IMR-90 (cell line): ENCODE measurements around the gene CAPS. TPM values are rescaled to one million over a fixed set of nuclear protein-coding genes. Genes with fewer than 3 reads are reported as not detected.

Experiments
- ATAC-seq: fragments of 200-7000 bp; cut with Tn5 transposase; 2 replicates; pipeline ENCODE4 v1.9.1; 2020; ENCODE audit warnings: low read depth, mild to moderate bottlenecking, moderate library complexity
- BruUV-seq: library from RNA; stranded (reverse); fragments of 400-500 nt; replicated peaks from 2 replicates; lab custom pipeline; 2021; lab: Mats Ljungman, UMichigan
- CTCF ChIA-PET: fragments of 300-600 bp; formaldehyde crosslinking; extraction: SDS; loops from one replicate; lab custom pipeline; 2021; ENCODE audit warnings: antibody characterized with exemption; lab: Yijun Ruan, JAX
- POLR2A ChIA-PET: fragments of 300-600 bp; sonication (Branson Sonifier 250); formaldehyde crosslinking; loops from one replicate; lab custom pipeline; 2022; ENCODE audit warnings: antibody characterized with exemption; ENCODE audit not compliant: unreplicated experiment; lab: Charles Lee
- DNase-seq: peaks from one replicate; pipeline ENCODE4 v3.0.0; 2013
- H2AFZ ChIP-seq: replicated peaks from 2 replicates; pipeline ENCODE3; 2013; ENCODE audit warnings: low read length, mild to moderate bottlenecking; ENCODE audit not compliant: poor library complexity
- H2AK5ac ChIP-seq: 2 replicates; pipeline ENCODE4 v1.6.1; 2013; ENCODE audit warnings: low read depth, low read length, inconsistent platforms
- H2AK9ac ChIP-seq: replicated peaks from 2 replicates; pipeline ENCODE3; 2013; ENCODE audit warnings: mild to moderate bottlenecking, low read depth, low read length, moderate library complexity; ENCODE audit not compliant: poor library complexity
- H2BK120ac ChIP-seq: 2 replicates; pipeline ENCODE4 v1.6.1; 2013; ENCODE audit warnings: low read depth, low read length, inconsistent platforms
- H2BK15ac ChIP-seq: 3 replicates; pipeline ENCODE4 v1.6.1; 2013; ENCODE audit warnings: low read depth, low read length, inconsistent platforms
- H2BK20ac ChIP-seq: 2 replicates; pipeline ENCODE4 v1.6.1; 2013; ENCODE audit warnings: low read depth, mild to moderate bottlenecking, inconsistent platforms, low read length, moderate library complexity
- H2BK5ac ChIP-seq: 2 replicates; pipeline ENCODE4 v1.6.1; 2013; ENCODE audit warnings: mild to moderate bottlenecking, low read depth, low read length, inconsistent platforms; ENCODE audit not compliant: poor library complexity, severe bottlenecking
- H3K14ac ChIP-seq: replicated peaks from 2 replicates; pipeline ENCODE4 v1.6.1; 2013; ENCODE audit warnings: low read depth, low read length, inconsistent platforms
- H3K18ac ChIP-seq: 2 replicates; pipeline ENCODE4 v1.6.1; 2013; ENCODE audit warnings: low read depth, low read length, control low read depth
- H3K23ac ChIP-seq: 2 replicates; pipeline ENCODE4 v1.6.1; 2013; ENCODE audit warnings: low read depth, low read length, inconsistent platforms
- H3K27ac ChIP-seq: 2 replicates; pipeline ENCODE4 v1.5.1; 2013; ENCODE audit warnings: mild to moderate bottlenecking, control low read depth, low read length; ENCODE audit not compliant: insufficient read depth
- H3K27me3 ChIP-seq: 2 replicates; pipeline ENCODE4 v1.6.1; 2013; ENCODE audit warnings: low read length; ENCODE audit not compliant: control insufficient read depth, insufficient read depth
- H3K36me3 ChIP-seq: 2 replicates; pipeline ENCODE4 v1.6.1; 2013; ENCODE audit warnings: low read length, mixed read lengths; ENCODE audit not compliant: control insufficient read depth, insufficient read depth
- H3K4ac ChIP-seq: 2 replicates; pipeline ENCODE4 v1.6.1; 2013; ENCODE audit warnings: low read depth, low read length, inconsistent platforms
- H3K4me1 ChIP-seq: 2 replicates; pipeline ENCODE4 v1.6.1; 2013; ENCODE audit warnings: low read length, mixed read lengths; ENCODE audit not compliant: control insufficient read depth, insufficient read depth
- H3K4me2 ChIP-seq: 2 replicates; pipeline ENCODE4 v1.6.1; 2013; ENCODE audit warnings: low read depth, mild to moderate bottlenecking, control low read depth, low read length, moderate library complexity
- H3K4me3 ChIP-seq: 2 replicates; pipeline ENCODE4 v1.5.1; 2013; ENCODE audit warnings: low read depth, mild to moderate bottlenecking, control low read depth, low read length, moderate library complexity; ENCODE audit not compliant: insufficient read depth
- H3K56ac ChIP-seq: 2 replicates; pipeline ENCODE4 v1.6.1; 2013; ENCODE audit warnings: low read length, inconsistent platforms; ENCODE audit not compliant: insufficient read depth; ENCODE audit errors: extremely low read depth
- H3K79me1 ChIP-seq, 2 experiments: 2 replicates each; pipeline ENCODE4 v1.6.1; 2013; ENCODE audit warnings: low read length in 2 of 2, inconsistent platforms in 1 of 2, low read depth in 1 of 2
- H3K9ac ChIP-seq: 2 replicates; pipeline ENCODE4 v1.6.1; 2013; ENCODE audit warnings: low read depth, low read length, control low read depth
- H3K9me1 ChIP-seq: 2 replicates; pipeline ENCODE4 v1.6.1; 2013; ENCODE audit warnings: low read length, inconsistent platforms; ENCODE audit not compliant: insufficient read depth
- H3K9me3 ChIP-seq: 2 replicates; pipeline ENCODE4 v1.6.1; 2013; ENCODE audit warnings: low read length; ENCODE audit not compliant: control insufficient read depth, insufficient read depth
- H4K20me1 ChIP-seq: 2 replicates; pipeline ENCODE4 v1.6.1; 2013; ENCODE audit warnings: low read length, inconsistent platforms; ENCODE audit not compliant: insufficient read depth
- H4K5ac ChIP-seq: 2 replicates; pipeline ENCODE4 v1.6.1; 2013; ENCODE audit warnings: mild to moderate bottlenecking, low read depth, low read length, control low read depth
- H4K8ac ChIP-seq, 2 experiments: 2 replicates each; pipeline ENCODE4 v1.6.1; 2013; ENCODE audit warnings: low read depth in 2 of 2, low read length in 2 of 2, control low read depth in 1 of 2, inconsistent platforms in 1 of 2
- H4K91ac ChIP-seq: 2 replicates; pipeline ENCODE4 v1.6.1; 2013; ENCODE audit warnings: low read depth, low read length, inconsistent platforms; ENCODE audit not compliant: insufficient read depth
- BHLHE40 ChIP-seq: fragments of 150-350 bp; IDR thresholded peaks from 2 replicates; pipeline ENCODE4 v1.6.1; 2016; ENCODE audit warnings: mild to moderate bottlenecking, low read depth, low read length
- CEBPB ChIP-seq: IDR thresholded peaks from 2 replicates; pipeline ENCODE4 v1.6.1; 2012; ENCODE audit warnings: low read depth, low read length, improper control_type of control experiment
- CHD1 ChIP-seq: IDR thresholded peaks from 2 replicates; pipeline ENCODE4 v1.6.1; 2012; ENCODE audit warnings: low read depth, low read length, improper control_type of control experiment
- FOS ChIP-seq: fragments of 150-350 bp; IDR thresholded peaks from 2 replicates; pipeline ENCODE4 v1.6.1; 2016; ENCODE audit warnings: low read depth, low read length
- MAZ ChIP-seq: IDR thresholded peaks from 2 replicates; pipeline ENCODE4 v1.6.1; 2012; ENCODE audit warnings: low read depth, mild to moderate bottlenecking, low read length, improper control_type of control experiment, moderate library complexity, borderline replicate concordance
- NFE2L2 ChIP-seq: fragments of 150-350 bp; IDR thresholded peaks from 2 replicates; pipeline ENCODE4 v1.6.1; 2016; ENCODE audit warnings: low read depth, mild to moderate bottlenecking, low read length
- POLR2A ChIP-seq: IDR thresholded peaks from 2 replicates; pipeline ENCODE4 v1.6.1; 2012; ENCODE audit warnings: mild to moderate bottlenecking, low read depth, low read length
- RAD21 ChIP-seq: IDR thresholded peaks from 2 replicates; pipeline ENCODE4 v1.6.1; 2012; ENCODE audit warnings: low read length, improper control_type of control experiment
- RCOR1 ChIP-seq: IDR thresholded peaks from 2 replicates; pipeline ENCODE4 v1.6.1; 2012; ENCODE audit warnings: mild to moderate bottlenecking, low read length, improper control_type of control experiment; ENCODE audit not compliant: insufficient replicate concordance
- SMC3 ChIP-seq: fragments of 150-350 bp; IDR thresholded peaks from 2 replicates; pipeline ENCODE4 v1.6.1; 2016; ENCODE audit warnings: low read depth, mild to moderate bottlenecking, antibody characterized with exemption, low read length, moderate library complexity
- WGBS, 2 experiments: methylation state at CpG; one replicate each; pipeline versions ENCODE4 v1.1.5 to v1.1.7; 2013; ENCODE audit warnings: missing lambda C conversion rate in 2 of 2; ENCODE audit not compliant: insufficient read length in 1 of 2; ENCODE audit errors: extremely low coverage in 2 of 2; 5-methylcytosine and 5-hydroxymethylcytosine counted together
- dilution Hi-C: fragments of 300-500 bp; cut with HindIII; formaldehyde crosslinking; loops from one replicate; pipeline ENCODE4 v1.14.3; 2018; ENCODE audit warnings: low sequenced_read_pairs; ENCODE audit not compliant: unreplicated experiment
- in situ Hi-C: fragments of 300-500 bp; cut with MboI; formaldehyde crosslinking; loops from 3 replicates; pipeline ENCODE4 v1.14.3; 2019; ENCODE audit warnings: low sequenced_read_pairs, inconsistent platforms, mixed read lengths
- intact Hi-C: fragments of 100-400 bp; cut with micrococcal nuclease; formaldehyde crosslinking; loops from 2 replicates; pipeline ENCODE4 v1.10.0; 2022
- polyA plus RNA-seq, 3 experiments: library from polyadenylated mRNA; depleted of rRNA; stranded (reverse); fragments of >200 nt; gene quantifications; 2 replicates each; pipeline ENCODE4 v1.2.3, GENCODE V29; 2012; ENCODE audit warnings: low replicate concordance in 1 of 3
- total RNA-seq: library from RNA; depleted of rRNA; stranded (reverse); fragments of >200 nt; gene quantifications from 2 replicates; pipeline ENCODE4 v1.2.3, GENCODE V29; 2012
- TF ChIP-seq, protein P1 (sequence below): conservative IDR thresholded peaks from 2 replicates; pipeline ENCODE4 v1.5.1; 2012; ENCODE audit warnings: mild to moderate bottlenecking, low read depth, low read length, improper control_type of control experiment
- TF ChIP-seq, protein P2 (sequence below): fragments of 150-350 bp; IDR thresholded peaks from 2 replicates; pipeline ENCODE4 v1.6.1; 2017; ENCODE audit warnings: mild to moderate bottlenecking, antibody characterized with exemption, low read length, low read depth

Gene CAPS
- total and polyA plus RNA-seq, 2 of the 4 experiments (the other 2 are of a cell fraction): 0.54 to 4.9 TPM

DNA sequence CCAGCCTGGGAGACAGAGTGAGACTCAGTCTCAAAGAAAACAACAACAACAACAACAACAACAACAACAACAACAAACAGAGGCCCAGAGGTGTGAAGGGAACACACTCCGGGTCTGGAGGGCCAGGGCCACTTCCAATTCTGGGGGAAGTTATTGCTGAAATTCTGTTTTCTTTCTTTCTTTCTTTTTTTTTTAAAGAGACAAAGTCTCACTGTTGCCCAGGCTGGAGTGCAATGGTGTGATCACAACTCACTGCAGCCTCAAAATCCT is 3.5 kb upstream of the CAPS start:
- H3K9ac ChIP-seq: no peak overlapping the region
- H3K14ac ChIP-seq: no peak overlapping the region
- no peak overlapping the region for H3K4ac ChIP-seq
- H2BK15ac ChIP-seq: no peak overlapping the region
- peaks cover 0 to 13% of the 10 kb centered on the region in 2 experiments; a peak in 2 of 4 replicates for H3K79me1 ChIP-seq
- TF ChIP-seq RAD21 (no peak), BHLHE40 (no peak), POLR2A (no peak), NFE2L2 (no peak), RCOR1 (no peak), CEBPB (no peak), SMC3 (no peak), FOS (no peak), MAZ (no peak), CHD1 (no peak)
- TF ChIP-seq, protein P1, sequence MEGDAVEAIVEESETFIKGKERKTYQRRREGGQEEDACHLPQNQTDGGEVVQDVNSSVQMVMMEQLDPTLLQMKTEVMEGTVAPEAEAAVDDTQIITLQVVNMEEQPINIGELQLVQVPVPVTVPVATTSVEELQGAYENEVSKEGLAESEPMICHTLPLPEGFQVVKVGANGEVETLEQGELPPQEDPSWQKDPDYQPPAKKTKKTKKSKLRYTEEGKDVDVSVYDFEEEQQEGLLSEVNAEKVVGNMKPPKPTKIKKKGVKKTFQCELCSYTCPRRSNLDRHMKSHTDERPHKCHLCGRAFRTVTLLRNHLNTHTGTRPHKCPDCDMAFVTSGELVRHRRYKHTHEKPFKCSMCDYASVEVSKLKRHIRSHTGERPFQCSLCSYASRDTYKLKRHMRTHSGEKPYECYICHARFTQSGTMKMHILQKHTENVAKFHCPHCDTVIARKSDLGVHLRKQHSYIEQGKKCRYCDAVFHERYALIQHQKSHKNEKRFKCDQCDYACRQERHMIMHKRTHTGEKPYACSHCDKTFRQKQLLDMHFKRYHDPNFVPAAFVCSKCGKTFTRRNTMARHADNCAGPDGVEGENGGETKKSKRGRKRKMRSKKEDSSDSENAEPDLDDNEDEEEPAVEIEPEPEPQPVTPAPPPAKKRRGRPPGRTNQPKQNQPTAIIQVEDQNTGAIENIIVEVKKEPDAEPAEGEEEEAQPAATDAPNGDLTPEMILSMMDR: no peak
- TF ChIP-seq, protein P2, sequence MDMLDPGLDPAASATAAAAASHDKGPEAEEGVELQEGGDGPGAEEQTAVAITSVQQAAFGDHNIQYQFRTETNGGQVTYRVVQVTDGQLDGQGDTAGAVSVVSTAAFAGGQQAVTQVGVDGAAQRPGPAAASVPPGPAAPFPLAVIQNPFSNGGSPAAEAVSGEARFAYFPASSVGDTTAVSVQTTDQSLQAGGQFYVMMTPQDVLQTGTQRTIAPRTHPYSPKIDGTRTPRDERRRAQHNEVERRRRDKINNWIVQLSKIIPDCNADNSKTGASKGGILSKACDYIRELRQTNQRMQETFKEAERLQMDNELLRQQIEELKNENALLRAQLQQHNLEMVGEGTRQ: no peak
- ChIA-PET CTCF (no interaction called here), POLR2A (no interaction called here)
- H2AK9ac ChIP-seq: no peak overlapping the region
- H3K56ac ChIP-seq: no peak overlapping the region
- H3K9me3 ChIP-seq: no peaks in the 10 kb centered on the region
- H3K23ac ChIP-seq: no peak overlapping the region
- no peak overlapping the region for H4K8ac ChIP-seq
- H3K9me1 ChIP-seq: peaks cover 4% of the 10 kb centered on the region; the same call in 1 of the 2 replicates
- dilution Hi-C loops (no loop called here), intact Hi-C loops (no loop called here), in situ Hi-C loops (no loop called here)
- ATAC-seq (no peak), DNase-seq (no peak)
- no peak overlapping the region for H2BK20ac ChIP-seq
- H4K91ac ChIP-seq: no peak overlapping the region
- no peak overlapping the region for H4K5ac ChIP-seq
- BruUV-seq: no TSS peak
- H2AFZ ChIP-seq: no peak overlapping the region
- no peak overlapping the region for H3K4me2 ChIP-seq
- WGBS, 2 experiments: no CpG with 5 or more reads among the region's 1 CpG
- H3K4me1 ChIP-seq: peaks cover 11% of the 10 kb centered on the region
- H3K27me3 ChIP-seq: no peaks in the 10 kb centered on the region
- H2BK5ac ChIP-seq: no peak overlapping the region
- no peak overlapping the region for H3K18ac ChIP-seq
- H2AK5ac ChIP-seq: no peak overlapping the region
- H3K36me3 ChIP-seq: peaks cover 25% of the 10 kb centered on the region; the same call in 1 of the 2 replicates
- 0 out of 2 replicates have a peak, but pooled peaks cover 4% of the 10 kb centered on the region for H4K20me1 ChIP-seq
- no peak overlapping the region for H3K27ac ChIP-seq
- H2BK120ac ChIP-seq: no peak overlapping the region
- H3K4me3 ChIP-seq: no peak overlapping the region
